Psoas muscle (tissue), 8 donors: Measurements from ENCODE around the gene SYNM. TPM values are rescaled to one million over a fixed set of nuclear protein-coding genes. Genes with fewer than 3 reads are reported as not detected.

Experiments
- ATAC-seq, 4 donors: fragments of 200-7000 bp; cut with Tn5 transposase; one replicate each; pipeline ENCODE4 v1.9.1; 2020; ENCODE audit warnings: moderate library complexity in 3 of 4, mild to moderate bottlenecking in 2 of 4
- DNase-seq, 2 donors: peaks; one replicate each; pipeline ENCODE4 v3.0.0-alpha.2; 2020
- H3K27ac ChIP-seq: fragments of 200-600 bp; one replicate; pipeline ENCODE4 v1.8.0; 2022
- H3K27me3 ChIP-seq, 3 donors: fragments of 200-600 bp in 1 of 3; one replicate each; pipeline versions ENCODE4 v1.6.1 to v1.8.0; 2013 to 2022; ENCODE audit warnings: low read length in 2 of 3, mild to moderate bottlenecking in 2 of 3, moderate library complexity in 1 of 3; ENCODE audit not compliant: insufficient read depth in 3 of 3
- H3K36me3 ChIP-seq, 2 donors: fragments of 200-600 bp in 1 of 2; one replicate each; pipeline versions ENCODE4 v1.6.1 to v1.8.0; 2013 to 2022; ENCODE audit warnings: low read depth in 1 of 2, mild to moderate bottlenecking in 1 of 2, moderate library complexity in 1 of 2; ENCODE audit not compliant: insufficient read depth in 1 of 2
- H3K4me1 ChIP-seq: fragments of 200-600 bp; one replicate; pipeline ENCODE4 v1.8.0; 2022
- H3K4me3 ChIP-seq: fragments of 200-600 bp; one replicate; pipeline ENCODE4 v1.8.0; 2022; ENCODE audit warnings: mild to moderate bottlenecking
- H3K9me3 ChIP-seq: fragments of 200-600 bp; one replicate; pipeline ENCODE4 v1.8.0; 2022
- CTCF ChIP-seq: fragments of 200-600 bp; IDR thresholded peaks from one replicate; pipeline ENCODE4 v1.8.0; 2022; ENCODE audit warnings: antibody characterized with exemption
- WGBS, 3 donors: extraction: QIAGEN DNeasy Blood & Tissue Kit; methylation state at CpG; one replicate each; pipeline versions ENCODE4 v1.1.6 to v1.1.7; 2013; 5-methylcytosine and 5-hydroxymethylcytosine counted together
- intact Hi-C, 2 donors: fragments of 100-400 bp; cut with DNase I; formaldehyde crosslinking; loops; one replicate each; pipeline versions ENCODE4 v1.11.0 to v1.14.2; 2022
- polyA plus RNA-seq, 3 donors: library from polyadenylated mRNA; stranded (reverse); fragments of 200-250 nt; gene quantifications; one replicate each; pipeline ENCODE4 v1.2.3, GENCODE V29; 2013
- total RNA-seq, 4 donors: library from RNA; stranded (reverse); fragmentation: NEBNext Ultra II Directional in 2 of 4; extraction: Animal tissue kit (Norgen Biotek cat#: 25700) in 2 of 4; gene quantifications; one replicate each; pipeline versions ENCODE4 v1.2.1 to v1.2.4, GENCODE V29; 2021 to 2023
- donor health status: healthy with polysubstance abuse.
- donor health status: DM: no; HTN: no; CAD: no; lungs with moderate emphysema.
- donor health status: Bipolar disorder and iron deficiency.
- donor health status: healthy.
- donor health status: DM: yes; HTN: yes; CAD: no.
- donor health status: DM: no; HTN: no; CAD: no.
- donor health status: DM: no; HTN: no; CAD: no.
- donor health status: DM: yes; HTN: yes; CAD: no.

SYNM gene
- total and polyA plus RNA-seq, 7 donors, result 77.5 to 380 (median 291) TPM

GRCh38 chr15:99131441-99132023 lies 26.7 kb downstream of the SYNM start:
- no peaks in the 10 kb centered on the region for H3K27me3 ChIP-seq
- no peaks in the 10 kb centered on the region for H3K9me3 ChIP-seq
- no peak overlapping the region for H3K4me3 ChIP-seq
- peaks cover 3 to 87% of the 10 kb centered on the region in 2 donors for H3K36me3 ChIP-seq
- peaks cover 75% of the 10 kb centered on the region for H3K4me1 ChIP-seq
- H3K27ac ChIP-seq, result peak overlapping the region; percentile 96
- intact Hi-C loops, result no loop called here
- TF ChIP-seq CTCF, result no peak
- ATAC-seq (peak; percentile 20 to 29 (median 25)), DNase-seq (peak in 1 of 2 donors; percentile 44)
- WGBS, 3 donors, result 82 to 87% (median 87%) methylated on average over 25 of the region's 25 CpGs

GRCh38 chr15:99132122-99132521 lies 27.2 kb downstream of the SYNM start:
- Histone ChIP-seq H3K36me3 (peaks cover 3 to 89% of the 10 kb centered on the region in 2 donors), H3K27ac (peak overlapping the region; percentile 96), H3K9me3 (no peaks in the 10 kb centered on the region), H3K4me1 (peaks cover 70% of the 10 kb centered on the region), H3K4me3 (no peak overlapping the region), H3K27me3 (no peaks in the 10 kb centered on the region)
- no peak for ATAC-seq
- WGBS, 3 donors, result 84 to 92% (median 85%) methylated on average over 4 of the region's 4 CpGs
- intact Hi-C loops, result no loop called here
- DNase-seq, result no peak
- no peak for TF ChIP-seq CTCF

GRCh38 chr15:99132634-99133287 lies 27.9 kb downstream of the SYNM start:
- no peak for TF ChIP-seq CTCF
- H3K36me3 ChIP-seq, result peaks cover 3 to 89% of the 10 kb centered on the region in 2 donors
- intact Hi-C loops, result no loop called here
- peak overlapping the region; percentile 96 for H3K27ac ChIP-seq
- H3K27me3 ChIP-seq, result no peaks in the 10 kb centered on the region
- peaks cover 63% of the 10 kb centered on the region for H3K4me1 ChIP-seq
- DNase-seq (no peak), ATAC-seq (no peak)
- H3K9me3 ChIP-seq, result no peaks in the 10 kb centered on the region
- H3K4me3 ChIP-seq, result no peak overlapping the region
- WGBS, 3 donors, result 79 to 85% (median 82%) methylated on average over 18 of the region's 18 CpGs

- 84 to 88% (median 85%) methylated on average over 11 of the region's 11 CpGs for WGBS, 3 donors
- no peaks in the 10 kb centered on the region for H3K9me3 ChIP-seq
- DNase-seq, result no peak
- intact Hi-C loops, result no loop called here
- ATAC-seq, result peak in 2 of 4 donors; percentile 35 to 41
- peak overlapping the region; percentile 96 for H3K27ac ChIP-seq
- no peak for TF ChIP-seq CTCF
- no peaks in the 10 kb centered on the region for H3K27me3 ChIP-seq
- peaks cover 47% of the 10 kb centered on the region for H3K4me1 ChIP-seq
- H3K4me3 ChIP-seq, result no peak overlapping the region
- H3K36me3 ChIP-seq, result peaks cover under 1 to 78% of the 10 kb centered on the region in 2 donors
These were observed 29.5 kb downstream of the SYNM start for GRCh38 chr15:99134317-99134821.
